CD8-positive, alpha-beta memory T cell (primary cell): ENCODE data around the gene TSTD1. TPM values are rescaled to one million over a fixed set of nuclear protein-coding genes. Genes with fewer than 3 reads are reported as not detected.

Source experiments
- CTCF ChIA-PET: fragments of 350-600 bp; sonication (Branson Sonifier 250); formaldehyde crosslinking; loops from one replicate; lab custom pipeline; 2021; ENCODE audit warnings: antibody characterized with exemption; lab: Charles Lee
- POLR2A ChIA-PET: fragments of 350-600 bp; sonication (Branson Sonifier 250); formaldehyde crosslinking; loops from one replicate; lab custom pipeline; 2021; ENCODE audit warnings: antibody characterized with exemption; lab: Charles Lee
- DNase-seq, 5 donors: peaks; one replicate each; pipeline versions ENCODE4 v3.0.0 to v3.0.0-alpha.2; 2020 to 2022; ENCODE audit warnings: mixed read lengths in 1 of 5
- H3K27ac ChIP-seq: one replicate; pipeline ENCODE4 v1.7.0; 2013; ENCODE audit warnings: low read depth, mild to moderate bottlenecking, low read length, moderate library complexity
- H3K27me3 ChIP-seq: 2 replicates; pipeline ENCODE4 v1.7.0; 2013; ENCODE audit warnings: low read length, mild to moderate bottlenecking; ENCODE audit not compliant: insufficient read depth, poor library complexity, severe bottlenecking
- H3K36me3 ChIP-seq: 2 replicates; pipeline ENCODE4 v1.7.0; 2013; ENCODE audit warnings: mild to moderate bottlenecking, low read length, moderate library complexity; ENCODE audit not compliant: insufficient read depth
- H3K4me1 ChIP-seq: 2 replicates; pipeline ENCODE4 v1.7.0; 2013; ENCODE audit warnings: mild to moderate bottlenecking, low read length, moderate library complexity; ENCODE audit not compliant: insufficient read depth
- H3K4me3 ChIP-seq: 2 replicates; pipeline ENCODE4 v1.7.0; 2013; ENCODE audit warnings: mild to moderate bottlenecking, low read length
- H3K9me3 ChIP-seq: 2 replicates; pipeline ENCODE4 v1.7.0; 2013; ENCODE audit warnings: mild to moderate bottlenecking, low read length
- H3K27ac Mint-ChIP-seq, 8 donors: one replicate each; pipeline ENCODE4 v1.8.0; 2020 to 2021; ENCODE audit warnings: mixed read lengths in 8 of 8, mild to moderate bottlenecking in 6 of 8, inconsistent platforms in 3 of 8, moderate library complexity in 3 of 8
- H3K27me3 Mint-ChIP-seq, 2 donors: one replicate each; pipeline ENCODE4 v1.8.0; 2020 to 2021; ENCODE audit warnings: mixed read lengths in 2 of 2, mild to moderate bottlenecking in 1 of 2, moderate library complexity in 1 of 2
- H3K36me3 Mint-ChIP-seq, 3 donors: one replicate each; pipeline ENCODE4 v1.8.0; 2020 to 2021; ENCODE audit warnings: mixed read lengths in 3 of 3, inconsistent platforms in 1 of 3, mild to moderate bottlenecking in 1 of 3
- H3K4me1 Mint-ChIP-seq, 3 donors: one replicate each; pipeline ENCODE4 v1.8.0; 2020 to 2021; ENCODE audit warnings: mixed read lengths in 3 of 3, inconsistent platforms in 1 of 3, mild to moderate bottlenecking in 1 of 3
- H3K4me3 Mint-ChIP-seq, 7 donors: one replicate each; pipeline ENCODE4 v1.8.0; 2020 to 2021; ENCODE audit warnings: mixed read lengths in 7 of 7, mild to moderate bottlenecking in 6 of 7, moderate library complexity in 4 of 7, inconsistent platforms in 2 of 7
- H3K9me3 Mint-ChIP-seq, 5 donors: one replicate each; pipeline ENCODE4 v1.8.0; 2020 to 2022; ENCODE audit warnings: mixed read lengths in 5 of 5, mild to moderate bottlenecking in 3 of 5, moderate library complexity in 2 of 5, inconsistent platforms in 1 of 5
- polyA plus RNA-seq: library from polyadenylated mRNA; unstranded; fragments of 300-500 nt; fragmentation: Illumina TruSeq; gene quantifications from one replicate; pipeline ENCODE4 v1.2.3, GENCODE V29; 2021
- total RNA-seq, 2 experiments: library from RNA; stranded (reverse); gene quantifications; one replicate each; pipeline ENCODE4 v1.2.3, GENCODE V29; 2021

The TSTD1 gene
- total and polyA plus RNA-seq, 3 experiments from 2014 or later: 40.2 to 288 (median 46.1) TPM

- Histone ChIP-seq H3K9me3 (no peaks in the 10 kb centered on the region), H3K27ac (peak overlapping the region; percentile 94), H3K4me1 (peaks cover 23% of the 10 kb centered on the region), H3K27me3 (no peaks in the 10 kb centered on the region), H3K4me3 (peak overlapping the region; percentile 99), H3K36me3 (peaks cover 50% of the 10 kb centered on the region)
- Mint-ChIP-seq H3K4me3 (peak overlapping the region; percentile 88 to 97 (median 92)), H3K36me3 (peaks cover 7 to 84% (median 22%) of the 10 kb centered on the region in 3 donors), H3K9me3 (no peaks in the 10 kb centered on the region), H3K4me1 (peaks cover 32 to 62% (median 49%) of the 10 kb centered on the region in 3 donors), H3K27me3 (no peaks in the 10 kb centered on the region), H3K27ac (peak overlapping the region; percentile 89 to 100 (median 99))
- peak; percentile 49 to 80 (median 72) for DNase-seq
- CTCF ChIA-PET: interaction anchor here (0.9 to 4.4 kb wide), 16 partner anchors 7 to 208 kb away, joined by 3 to 61 read pairs (median 4); partner anchors contain the start of genes ARHGAP30, F11R, KLHDC9 and NIT1
- POLR2A ChIA-PET: interaction anchor here (0.6 to 5.0 kb wide), 17 partner anchors 7 to 694 kb away, joined by 3 to 81 read pairs (median 5); partner anchors contain the start of genes ARHGAP30, DEDD, F11R and KLHDC9
These were observed 6.4 kb upstream of the TSTD1 start for GRCh38 chr1:161044908-161045735.

GRCh38 chr1:161044535-161044907, 5.8 kb upstream of the TSTD1 start:
- H3K4me1 Mint-ChIP-seq: peaks cover 33 to 68% (median 52%) of the 10 kb centered on the region in 3 donors
- H3K27me3 Mint-ChIP-seq: no peaks in the 10 kb centered on the region
- H3K36me3 ChIP-seq: peaks cover 50% of the 10 kb centered on the region
- H3K27me3 ChIP-seq: no peaks in the 10 kb centered on the region
- no peaks in the 10 kb centered on the region for H3K9me3 ChIP-seq
- DNase-seq: peak in 2 of 5 donors; percentile 41 to 63
- H3K27ac Mint-ChIP-seq: peak overlapping the region; percentile 89 to 99 (median 98)
- no peaks in the 10 kb centered on the region for H3K9me3 Mint-ChIP-seq
- H3K27ac ChIP-seq: peak overlapping the region; percentile 94
- ChIA-PET CTCF (interaction anchor here (1.1 to 4.4 kb wide), 9 partner anchors 16 to 109 kb away, joined by 3 to 61 read pairs (median 6); partner anchors contain the start of genes ARHGAP30, KLHDC9, NIT1 and PFDN2), POLR2A (interaction anchor here (0.9 to 5.0 kb wide), 8 partner anchors 10 to 88 kb away, joined by 4 to 81 read pairs (median 16); partner anchors contain the start of genes ARHGAP30, DEDD, F11R and KLHDC9)
- peaks cover 7 to 84% (median 22%) of the 10 kb centered on the region in 3 donors for H3K36me3 Mint-ChIP-seq
- peaks cover 28% of the 10 kb centered on the region for H3K4me1 ChIP-seq
- H3K4me3 Mint-ChIP-seq: peak overlapping the region; percentile 88 to 97 (median 92)
- peak overlapping the region; percentile 99 for H3K4me3 ChIP-seq

- H3K4me3 ChIP-seq: no peak overlapping the region
- peak overlapping the region; percentile 81 to 93 (median 87) for H3K27ac Mint-ChIP-seq
- POLR2A ChIA-PET: interaction anchor here (0.6 to 2.2 kb wide), 10 partner anchors 7 to 496 kb away, joined by 3 to 20 read pairs (median 6); partner anchors contain the start of genes ARHGAP30, F11R, KLHDC9 and USF1
- CTCF ChIA-PET: interaction anchor here (0.8 to 8.6 kb wide), 14 partner anchors 11 to 127 kb away, joined by 3 to 83 read pairs (median 4); partner anchors contain the start of genes ARHGAP30, DEDD, F11R and KLHDC9
- H3K4me1 Mint-ChIP-seq: peaks cover 29 to 65% (median 44%) of the 10 kb centered on the region in 3 donors
- DNase-seq: no peak
- H3K36me3 ChIP-seq: peaks cover 39% of the 10 kb centered on the region
- H3K27me3 Mint-ChIP-seq: no peaks in the 10 kb centered on the region
- H3K4me3 Mint-ChIP-seq: peak overlapping the region; percentile 69 to 94 (median 88)
- no peaks in the 10 kb centered on the region for H3K9me3 Mint-ChIP-seq
- H3K27me3 ChIP-seq: no peaks in the 10 kb centered on the region
- peaks cover 37% of the 10 kb centered on the region for H3K4me1 ChIP-seq
- H3K36me3 Mint-ChIP-seq: peaks cover 7 to 51% (median 19%) of the 10 kb centered on the region in 3 donors
- no peak overlapping the region for H3K27ac ChIP-seq
- no peaks in the 10 kb centered on the region for H3K9me3 ChIP-seq
These were observed 782 bp upstream of the TSTD1 start for GRCh38 chr1:161039546-161039945.

DNA sequence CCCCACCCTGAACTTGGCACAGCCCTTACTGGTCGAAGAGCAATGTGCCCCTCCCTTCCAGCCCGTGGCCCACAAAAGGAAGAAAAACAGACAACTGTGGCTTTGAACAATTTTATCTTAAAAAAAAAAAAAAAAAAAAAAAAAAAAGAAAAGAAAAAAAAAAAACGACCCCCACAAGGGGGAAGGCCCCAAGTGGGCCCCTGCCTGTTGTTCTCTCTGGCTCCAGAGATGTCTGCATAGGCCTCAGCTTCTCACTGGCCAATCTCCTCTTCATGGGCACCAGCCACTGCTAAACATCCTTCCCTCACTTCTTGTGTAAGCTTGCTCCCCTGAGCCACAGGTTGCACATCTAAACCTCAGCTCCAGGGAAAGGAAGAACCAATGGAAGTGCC, 386 bp upstream of the TSTD1 start:
- CTCF ChIA-PET: interaction anchor here (0.6 to 8.6 kb wide), 14 partner anchors 11 to 127 kb away, joined by 3 to 83 read pairs (median 4); partner anchors contain the start of genes ARHGAP30, DEDD, F11R and KLHDC9
- peaks cover 7 to 48% (median 18%) of the 10 kb centered on the region in 3 donors for H3K36me3 Mint-ChIP-seq
- peaks cover 39% of the 10 kb centered on the region for H3K36me3 ChIP-seq

GRCh38 chr1:161037661-161038522, 872 bp downstream of the TSTD1 start:
- peak overlapping the region; percentile 67 for H3K4me3 ChIP-seq
- H3K27ac Mint-ChIP-seq: peak overlapping the region; percentile 86 to 98 (median 93)
- H3K4me1 ChIP-seq: peaks cover 32% of the 10 kb centered on the region
- H3K36me3 Mint-ChIP-seq: peaks cover 7 to 42% (median 16%) of the 10 kb centered on the region in 3 donors
- peak overlapping the region; percentile 64 for H3K27ac ChIP-seq
- no peaks in the 10 kb centered on the region for H3K27me3 ChIP-seq
- H3K36me3 ChIP-seq: peaks cover 35% of the 10 kb centered on the region
- CTCF ChIA-PET: interaction anchor here (0.7 to 8.6 kb wide), 10 partner anchors 8 to 86 kb away, joined by 3 to 83 read pairs (median 4); partner anchors contain the start of genes ARHGAP30, F11R, KLHDC9 and NIT1
- H3K9me3 ChIP-seq: no peaks in the 10 kb centered on the region
- peaks cover 23 to 55% (median 35%) of the 10 kb centered on the region in 3 donors for H3K4me1 Mint-ChIP-seq
- H3K4me3 Mint-ChIP-seq: peak overlapping the region; percentile 88 to 94 (median 91)
- no peaks in the 10 kb centered on the region for H3K27me3 Mint-ChIP-seq
- H3K9me3 Mint-ChIP-seq: no peaks in the 10 kb centered on the region
- DNase-seq: no peak
- POLR2A ChIA-PET: interaction anchor here (1.1 to 2.2 kb wide), 9 partner anchors 9 to 95 kb away, joined by 3 to 20 read pairs (median 7); partner anchors contain the start of genes ARHGAP30, DEDD, F11R and KLHDC9

More for the DNA sequence above, 386 bp upstream of the TSTD1 start:
- H3K4me3 ChIP-seq: peak overlapping the region; percentile 67
- H3K27ac ChIP-seq: no peak overlapping the region
- no peak for DNase-seq
- Mint-ChIP-seq H3K27me3 (no peaks in the 10 kb centered on the region), H3K27ac (peak overlapping the region; percentile 92 to 98 (median 95)), H3K4me3 (peak overlapping the region; percentile 88 to 94 (median 91)), H3K4me1 (peaks cover 25 to 62% (median 40%) of the 10 kb centered on the region in 3 donors), H3K9me3 (no peaks in the 10 kb centered on the region)
- POLR2A ChIA-PET: interaction anchor here (0.6 to 2.2 kb wide), 14 partner anchors 8 to 495 kb away, joined by 3 to 20 read pairs (median 6); partner anchors contain the start of genes ARHGAP30, F11R, KLHDC9 and USF1
- H3K9me3 ChIP-seq: no peaks in the 10 kb centered on the region
- peaks cover 34% of the 10 kb centered on the region for H3K4me1 ChIP-seq
- no peaks in the 10 kb centered on the region for H3K27me3 ChIP-seq

GRCh38 chr1:161033751-161034150, 5.0 kb downstream of the TSTD1 start:
- H3K36me3 Mint-ChIP-seq: peaks cover 0 to 7% (median 0%) of the 10 kb centered on the region in 3 donors
- H3K4me1 Mint-ChIP-seq: peaks cover 16 to 35% (median 24%) of the 10 kb centered on the region in 3 donors
- DNase-seq: no peak
- Histone ChIP-seq H3K36me3 (no peaks in the 10 kb centered on the region), H3K27ac (no peak overlapping the region), H3K4me3 (no peak overlapping the region), H3K9me3 (no peaks in the 10 kb centered on the region), H3K4me1 (peaks cover 14% of the 10 kb centered on the region), H3K27me3 (no peaks in the 10 kb centered on the region)
- ChIA-PET POLR2A (interaction anchor here (0.7 to 1.1 kb wide), 2 partner anchors 11 to 29 kb away, joined by 4 to 6 read pairs; no protein-coding TSS in a partner anchor), CTCF (interaction anchor here (1.1 kb wide), 1 partner anchor 12 kb away, joined by 4 read pairs; the partner anchor contains the start of gene F11R)
- no peaks in the 10 kb centered on the region for H3K27me3 Mint-ChIP-seq
- no peaks in the 10 kb centered on the region for H3K9me3 Mint-ChIP-seq
- H3K27ac Mint-ChIP-seq: no peak overlapping the region
- no peak overlapping the region for H3K4me3 Mint-ChIP-seq
